ENCODE data around the gene STK32B. TPM values are rescaled to one million over a fixed set of nuclear protein-coding genes. Genes with fewer than 3 reads are reported as not detected.

Gene STK32B
- total and polyA plus RNA-seq, 11 donors: 0.08 to 2.0 (median 0.25) TPM

- intact Hi-C loops (cut with DNase I): no loop called here
- Histone ChIP-seq H3K9me3 (peaks cover 0 to 15% (median 0%) of the 10 kb centered on the region in 12 donors), H3K4me1 (no peaks in the 10 kb centered on the region), H3K27me3 (no peaks in the 10 kb centered on the region), H3K4me3 (no peak overlapping the region), H3K27ac (no peak overlapping the region), H3K36me3 (no peaks in the 10 kb centered on the region)
- DNase-seq: no peak
- WGBS, 4 donors: 72 to 81% (median 78%) methylated on average over 6 of the region's 6 CpGs
- TF ChIP-seq POLR2A (IDR thresholded peaks at IDR 0.05) (no peak), CTCF (IDR thresholded peaks at IDR 0.05) (no peak)
- ATAC-seq: no peak
Observed at GRCh38 chr4:5372198-5372597, 320.9 kb downstream of the STK32B start.

- Histone ChIP-seq H3K4me3 (no peak overlapping the region), H3K9me3 (peaks cover 0 to 15% (median 0%) of the 10 kb centered on the region in 12 donors), H3K4me1 (no peaks in the 10 kb centered on the region), H3K27ac (no peak overlapping the region), H3K27me3 (no peaks in the 10 kb centered on the region), H3K36me3 (no peaks in the 10 kb centered on the region)
- intact Hi-C loops (cut with DNase I): no loop called here
- ATAC-seq (no peak), DNase-seq (no peak)
- WGBS, 4 donors: 85 to 92% (median 88%) methylated on average over 4 of the region's 4 CpGs
- TF ChIP-seq POLR2A (IDR thresholded peaks at IDR 0.05) (no peak), CTCF (IDR thresholded peaks at IDR 0.05) (no peak)
Observed at GRCh38 chr4:5373327-5373726, 322.0 kb downstream of the STK32B start.

GRCh38 chr4:5374592-5374991 lies 323.3 kb downstream of the STK32B start:
- no peaks in the 10 kb centered on the region for H3K27me3 ChIP-seq
- 71 to 79% (median 77%) methylated on average over 7 of the region's 7 CpGs for WGBS, 4 donors
- TF ChIP-seq CTCF (IDR thresholded peaks at IDR 0.05) (no peak), POLR2A (IDR thresholded peaks at IDR 0.05) (no peak)

GRCh38 chr4:5374994-5375393 lies 323.7 kb downstream of the STK32B start:
- intact Hi-C loops (cut with DNase I): no loop called here
- DNase-seq (no peak), ATAC-seq (no peak)
- WGBS, 4 donors: 76 to 82% (median 78%) methylated on average over 6 of the region's 6 CpGs
- H3K27ac ChIP-seq: no peak overlapping the region
- H3K27me3 ChIP-seq: no peaks in the 10 kb centered on the region
- no peaks in the 10 kb centered on the region for H3K36me3 ChIP-seq
- TF ChIP-seq POLR2A (IDR thresholded peaks at IDR 0.05) (no peak), CTCF (IDR thresholded peaks at IDR 0.05) (no peak)
- H3K4me3 ChIP-seq: no peak overlapping the region
- H3K9me3 ChIP-seq: peaks cover 0 to 15% (median 0%) of the 10 kb centered on the region in 12 donors
- H3K4me1 ChIP-seq: no peaks in the 10 kb centered on the region

More at GRCh38 chr4:5374592-5374991, 323.3 kb downstream of the STK32B start:
- intact Hi-C loops (cut with DNase I): no loop called here
- Histone ChIP-seq H3K4me3 (no peak overlapping the region), H3K27ac (no peak overlapping the region), H3K4me1 (no peaks in the 10 kb centered on the region), H3K36me3 (no peaks in the 10 kb centered on the region), H3K9me3 (peaks cover 0 to 15% (median 0%) of the 10 kb centered on the region in 12 donors)
- ATAC-seq (no peak), DNase-seq (no peak)

Measured in heart left ventricle (tissue), 16 donors.